ENCODE results near the gene RDH14.
A peak's percentile ranks its signal among the peaks of the same experiment; 100 is the strongest.

RDH14 gene
- long read RNA-seq, transcript RDH14-201 (2 exons, 1,587 nt), result major isoform, 16 of 16 reads
- long read RNA-seq, partial matches to known transcripts, result 0 of 16 reads
- long read RNA-seq, other reads (novel, unspliced or antisense), result 0 of 16 reads

GRCh38 chr2:18560031-18560796 lies at the start of gene RDH14:
Gene RDH14 (minus strand): TSS chr2:18560653. CDS start chr2:18560572, 81 bp downstream.
- Histone ChIP-seq H3K27me3 (ENCODE audit: insufficient read depth, poor library complexity, severe bottlenecking) (no peaks in the 10 kb centered on the region), H3K4me3 (replicated peaks; ENCODE audit: insufficient read depth, low read length) (peak within 1 kb of the TSS; percentile 85), H3K27ac (replicated peaks) (peak within 1 kb of the TSS; percentile 76)
- no peak for TF ChIP-seq CTCF (IDR thresholded peaks at IDR 0.05; ENCODE audit: insufficient read depth, low read length)
- no peak for TF ChIP-seq SPI1 (IDR thresholded peaks at IDR 0.05; ENCODE audit: borderline replicate concordance, low read depth)
- TF ChIP-seq POLR2AphosphoS5 (IDR thresholded peaks at IDR 0.05; ENCODE audit: low read depth), result peak; percentile 35
- DNase-seq (ENCODE audit: low read depth in 1 of 2, low spot score in 1 of 2), result peak; percentile 64 to 92

- no peak for DNase-seq (ENCODE audit: low read depth in 1 of 2, low spot score in 1 of 2)
- Histone ChIP-seq H3K27me3 (ENCODE audit: insufficient read depth, poor library complexity, severe bottlenecking) (no peaks in the 10 kb centered on the region), H3K27ac (replicated peaks) (no peak overlapping the region), H3K4me3 (replicated peaks; ENCODE audit: insufficient read depth, low read length) (no peak overlapping the region)
- TF ChIP-seq REST (IDR thresholded peaks at IDR 0.05; ENCODE audit: insufficient replicate concordance, low read depth), result no peak
- no peak for TF ChIP-seq POLR2AphosphoS5 (IDR thresholded peaks at IDR 0.05; ENCODE audit: low read depth)
- TF ChIP-seq GABPA (IDR thresholded peaks at IDR 0.05; ENCODE audit: low read depth), result no peak
- TF ChIP-seq CTCF (IDR thresholded peaks at IDR 0.05; ENCODE audit: insufficient read depth, low read length), result no peak
- TF ChIP-seq SPI1 (IDR thresholded peaks at IDR 0.05; ENCODE audit: borderline replicate concordance, low read depth), result no peak
These were observed 49.6 kb upstream of the RDH14 start for GRCh38 chr2:18610090-18610489.

GRCh38 chr2:18605115-18605514 lies 44.7 kb upstream of the RDH14 start:
- H3K27me3 ChIP-seq (ENCODE audit: insufficient read depth, poor library complexity, severe bottlenecking), result no peaks in the 10 kb centered on the region
- H3K27ac ChIP-seq (replicated peaks), result no peak overlapping the region
- no peak overlapping the region for H3K4me3 ChIP-seq (replicated peaks; ENCODE audit: insufficient read depth, low read length)
- TF ChIP-seq POLR2AphosphoS5 (IDR thresholded peaks at IDR 0.05; ENCODE audit: low read depth) (no peak), CTCF (IDR thresholded peaks at IDR 0.05; ENCODE audit: insufficient read depth, low read length) (no peak), REST (IDR thresholded peaks at IDR 0.05; ENCODE audit: insufficient replicate concordance, low read depth) (no peak), GABPA (IDR thresholded peaks at IDR 0.05; ENCODE audit: low read depth) (no peak), SPI1 (IDR thresholded peaks at IDR 0.05; ENCODE audit: borderline replicate concordance, low read depth) (no peak)
- no peak for DNase-seq (ENCODE audit: low read depth in 1 of 2, low spot score in 1 of 2)
